ENCODE measurements around the gene NDUFA3. TPM values are rescaled to one million over a fixed set of nuclear protein-coding genes. Genes with fewer than 3 reads are reported as not detected.

The NDUFA3 gene
- total and polyA plus RNA-seq, 2 of the 13 experiments (the other 11 are each of a cell fraction or from before 2014, with no cell fraction given), result 31.6 to 75.4 TPM

GRCh38 chr19:54115109-54116063, 12.7 kb downstream of the NDUFA3 start, which contains the start of the genes PRPF31 and TFPT (continued):
- TF ChIP-seq ZBTB40 (IDR thresholded peaks at IDR 0.05) (peak; percentile 100), ZBTB40 (CRISPR knock-in tag; IDR thresholded peaks at IDR 0.05) (peak; percentile 100), ZFP37 (CRISPR knock-in tag; IDR thresholded peaks at IDR 0.05; ENCODE audit: borderline replicate concordance) (no peak), ZMAT3 (CRISPR knock-in tag; conservative IDR thresholded peaks at IDR 0.05) (no peak; the same call in 1 of the 2 replicates), NKX3-1 (CRISPR knock-in tag; IDR thresholded peaks at IDR 0.05) (no peak), ZNF503 (CRISPR knock-in tag; IDR thresholded peaks at IDR 0.05) (no peak), RNF2 (conservative IDR thresholded peaks at IDR 0.05; ENCODE audit: low read depth) (peak; percentile 80), MXD4 (CRISPR knock-in tag; IDR thresholded peaks at IDR 0.05) (peak; percentile 70; the same call in 1 of the 2 replicates), ZSCAN12 (CRISPR knock-in tag; IDR thresholded peaks at IDR 0.05) (no peak), ZBTB2 (CRISPR knock-in tag; IDR thresholded peaks at IDR 0.05; ENCODE audit: low read depth) (peak; percentile 65; the same call in 1 of the 2 replicates), ZNF383 (CRISPR knock-in tag; IDR thresholded peaks at IDR 0.05; ENCODE audit: borderline replicate concordance) (no peak), ZNF75D (CRISPR knock-in tag; IDR thresholded peaks at IDR 0.05; ENCODE audit: borderline replicate concordance) (no peak), ZNF713 (CRISPR knock-in tag; IDR thresholded peaks at IDR 0.05) (no peak), ZNF143 (CRISPR knock-in tag; IDR thresholded peaks at IDR 0.05) (peak; percentile 98), GATAD1 (CRISPR knock-in tag; IDR thresholded peaks at IDR 0.05) (peak; percentile 100), SALL1 (CRISPR knock-in tag; IDR thresholded peaks at IDR 0.05) (peak; percentile 89), ZNF577 (CRISPR knock-in tag; IDR thresholded peaks at IDR 0.05; ENCODE audit: borderline replicate concordance, low read depth) (0 out of 2 replicates have a peak, but pooled peaks have one; percentile 46)
